CD4-positive, alpha-beta T cell treated with Interleukin-1 beta for 1 hour (primary cell): ENCODE measurements around the gene ATPAF1.

Source experiments
- DNase-seq, 2 donors: peaks; one replicate each; pipeline ENCODE4 v3.0.0-alpha.2; 2020 to 2022

Gene ATPAF1

DNA sequence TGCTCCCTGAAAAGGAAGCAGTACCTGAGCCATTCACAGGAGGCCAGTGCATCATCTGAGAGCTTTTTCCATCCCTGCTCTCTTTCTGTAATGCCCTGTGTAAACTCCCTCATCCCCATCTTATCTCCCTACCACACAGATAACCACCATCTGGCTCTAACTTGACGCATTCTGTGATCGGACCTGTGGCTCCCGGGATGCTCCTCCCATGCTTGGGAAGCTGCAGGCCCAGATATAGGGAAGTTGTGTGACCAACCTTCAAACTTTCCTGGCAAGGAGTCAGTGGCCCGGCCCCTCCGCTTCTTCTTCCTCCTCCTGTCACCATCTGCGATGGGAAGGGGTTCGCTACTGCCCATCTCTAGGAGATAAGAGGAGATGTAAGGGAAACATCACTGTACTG, 85.2 kb downstream of the ATPAF1 start:
- no peak for DNase-seq
